DMS53 treated with DMSO at 0.1 percent for 48 hours (cell line): Measurements from ENCODE around the gene ZMIZ1.

Source experiments
- DNase-seq: peaks from one replicate; lab custom pipeline; 2025; ENCODE audit not compliant: unreplicated experiment; lab: John Stamatoyannopoulos, UW

The ZMIZ1 gene

DNA sequence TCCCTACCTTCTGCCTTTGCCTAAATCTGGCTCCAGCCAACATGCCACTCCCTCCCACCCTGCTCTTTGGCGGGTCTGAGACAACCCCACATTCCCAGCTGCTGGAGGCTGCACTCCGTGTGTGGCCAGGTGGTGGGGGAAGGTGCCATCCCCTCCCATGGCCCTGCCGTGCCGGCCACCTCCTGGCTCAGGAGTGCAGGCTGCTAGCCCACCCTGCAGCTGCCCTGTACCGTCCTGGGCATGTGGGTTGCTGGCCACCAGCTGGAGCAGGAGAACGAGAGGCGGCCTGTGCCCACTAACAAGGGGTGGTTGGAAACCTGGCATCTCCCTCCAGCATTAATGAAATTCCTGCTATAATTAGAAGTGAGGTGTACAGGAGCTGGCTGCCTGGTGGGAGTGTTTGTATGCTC lies 97.6 kb downstream of the ZMIZ1 start:
- DNase-seq: no peak

DNA sequence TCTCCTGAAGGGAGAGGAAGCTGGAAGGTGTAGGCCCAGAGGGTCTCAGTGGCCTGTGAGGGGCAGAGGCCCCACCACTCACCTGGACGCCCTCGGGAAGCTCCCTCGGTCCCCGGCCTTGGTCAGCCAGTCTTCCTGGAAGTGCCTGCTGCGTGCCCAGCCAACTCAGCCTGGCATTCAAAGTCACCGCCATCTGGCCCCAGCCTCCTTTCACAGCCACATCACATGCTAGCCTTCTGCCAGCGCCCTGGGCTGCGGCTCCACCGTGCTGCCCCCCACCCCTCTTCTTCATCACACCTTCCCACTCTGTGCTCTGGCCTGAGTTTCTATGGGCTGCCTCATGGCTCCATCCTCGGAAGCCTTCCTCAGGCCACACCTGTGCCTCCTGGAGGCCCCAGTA lies 98.0 kb downstream of the ZMIZ1 start:
- no peak for DNase-seq

DNA sequence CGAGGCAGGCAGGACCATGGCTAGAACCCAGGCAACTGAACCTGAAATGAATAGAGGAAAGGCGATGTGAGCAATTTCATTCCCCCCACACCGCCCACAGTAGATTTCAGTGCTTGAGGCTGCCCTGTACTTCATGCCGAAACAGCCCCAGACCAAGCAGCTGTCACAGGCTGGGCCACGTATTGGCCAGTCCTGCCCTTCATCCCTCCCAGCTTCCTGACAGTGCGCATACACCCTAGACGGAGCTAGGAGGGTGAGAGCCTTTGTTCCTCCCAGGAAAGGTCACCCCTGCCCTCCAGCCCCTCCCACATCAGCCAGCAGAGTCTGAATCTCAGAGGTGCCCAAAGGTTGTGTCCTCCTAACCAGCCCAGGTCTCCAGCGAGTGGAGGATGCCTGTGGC lies 98.8 kb downstream of the ZMIZ1 start:
- DNase-seq: no peak

GRCh38 chr10:79168210-79168609 lies 99.4 kb downstream of the ZMIZ1 start:
- no peak for DNase-seq

GRCh38 chr10:79170226-79170752 lies 101.5 kb downstream of the ZMIZ1 start:
- DNase-seq: no peak

DNA sequence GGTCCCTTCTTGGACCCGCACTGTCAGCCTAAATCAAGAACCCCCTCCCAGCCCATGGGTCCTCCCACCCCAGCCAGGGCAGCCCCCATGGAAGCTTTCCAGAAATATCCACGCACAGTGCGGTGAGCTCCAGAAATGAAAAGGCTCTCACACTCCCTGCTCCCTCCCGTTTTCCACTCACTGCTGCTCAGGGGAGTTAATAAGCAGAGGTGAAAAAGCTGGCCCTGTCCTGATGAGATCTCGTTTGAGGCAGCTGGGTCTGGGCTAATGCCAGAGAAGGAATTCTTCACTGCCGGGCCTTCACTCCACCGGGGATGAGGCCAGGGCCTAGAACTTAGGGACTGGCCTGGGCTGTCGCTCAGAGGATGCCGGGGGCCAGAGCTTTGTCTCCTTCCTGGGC lies 102.2 kb downstream of the ZMIZ1 start:
- DNase-seq: no peak

DNA sequence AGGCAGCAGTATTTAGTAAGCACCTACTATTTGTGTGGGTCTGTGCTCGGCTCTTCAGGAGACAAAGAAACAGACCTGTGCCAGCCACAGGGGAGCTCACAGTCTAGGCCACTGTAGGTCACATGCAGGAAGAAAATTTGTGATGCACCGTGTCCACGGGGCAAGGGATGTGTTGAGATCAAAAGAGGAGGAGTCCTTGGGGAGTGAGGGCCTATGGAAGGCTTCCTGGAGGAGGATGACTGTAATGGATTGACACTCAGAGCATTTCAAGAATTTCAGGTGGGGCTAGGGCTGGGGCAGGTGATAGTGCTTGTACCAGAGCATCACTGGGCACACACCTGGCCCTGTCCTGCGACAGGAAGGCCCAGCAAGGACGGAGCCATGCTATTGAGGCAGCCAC lies 102.7 kb downstream of the ZMIZ1 start:
- no peak for DNase-seq

DNA sequence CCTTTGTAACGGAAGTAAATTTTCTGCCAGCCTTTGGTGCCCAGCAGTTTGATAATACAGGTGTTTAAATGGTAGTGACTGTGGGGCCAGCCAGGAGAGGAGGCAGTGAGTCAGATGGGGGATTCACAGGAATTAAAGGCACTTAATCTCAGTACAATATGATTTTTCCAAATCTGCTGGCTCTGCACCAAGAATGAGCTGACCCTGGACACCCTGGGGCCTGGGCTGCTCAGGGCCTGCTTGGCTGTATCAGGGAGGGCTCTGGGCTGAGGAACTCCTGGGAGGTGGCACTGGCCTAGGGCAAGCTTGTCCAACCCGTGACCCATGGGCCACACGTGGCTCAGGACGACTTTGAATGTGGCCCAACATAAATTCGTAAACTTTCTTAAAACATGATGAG lies 104.1 kb downstream of the ZMIZ1 start:
- DNase-seq: no peak

- DNase-seq: no peak
These were observed 105.0 kb downstream of the ZMIZ1 start for GRCh38 chr10:79173582-79174262.

GRCh38 chr10:79176052-79176501 lies 107.3 kb downstream of the ZMIZ1 start:
- DNase-seq: no peak

DNA sequence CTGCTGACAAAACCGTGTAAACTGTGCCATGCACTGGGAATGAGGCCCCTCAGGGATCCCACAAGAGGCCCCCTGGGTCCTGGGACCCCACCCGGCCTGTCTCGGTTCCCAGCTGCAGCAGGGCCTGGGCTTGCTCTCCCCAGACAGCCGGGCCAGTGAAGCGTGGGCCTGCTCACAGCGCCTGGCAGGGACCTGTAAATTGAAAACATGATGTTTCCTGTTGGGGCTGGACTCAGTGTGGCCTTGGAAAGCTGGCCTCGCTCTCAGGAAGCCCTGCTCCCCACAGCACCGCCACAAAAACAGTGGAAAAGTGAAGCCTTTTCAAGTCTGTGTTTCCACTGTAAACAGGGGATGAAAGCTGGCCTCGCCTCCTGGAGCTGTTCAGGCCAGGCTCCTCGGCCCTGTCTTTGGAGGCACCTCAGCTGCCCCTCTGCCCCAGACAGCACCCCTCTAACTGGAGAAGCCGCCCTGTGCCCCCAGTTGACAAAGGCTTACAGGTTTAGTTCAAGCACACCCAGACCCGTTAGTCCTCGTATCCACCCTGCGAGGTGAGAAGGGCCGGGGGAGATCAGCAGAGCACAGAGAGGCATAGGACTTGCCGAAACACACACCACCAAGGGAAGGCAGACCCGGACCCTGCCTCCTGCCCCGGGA lies 108.3 kb downstream of the ZMIZ1 start:
- DNase-seq: no peak

GRCh38 chr10:79178070-79178576 lies 109.4 kb downstream of the ZMIZ1 start:
- no peak for DNase-seq

GRCh38 chr10:79178614-79179163 lies 109.9 kb downstream of the ZMIZ1 start:
- DNase-seq: no peak

DNA sequence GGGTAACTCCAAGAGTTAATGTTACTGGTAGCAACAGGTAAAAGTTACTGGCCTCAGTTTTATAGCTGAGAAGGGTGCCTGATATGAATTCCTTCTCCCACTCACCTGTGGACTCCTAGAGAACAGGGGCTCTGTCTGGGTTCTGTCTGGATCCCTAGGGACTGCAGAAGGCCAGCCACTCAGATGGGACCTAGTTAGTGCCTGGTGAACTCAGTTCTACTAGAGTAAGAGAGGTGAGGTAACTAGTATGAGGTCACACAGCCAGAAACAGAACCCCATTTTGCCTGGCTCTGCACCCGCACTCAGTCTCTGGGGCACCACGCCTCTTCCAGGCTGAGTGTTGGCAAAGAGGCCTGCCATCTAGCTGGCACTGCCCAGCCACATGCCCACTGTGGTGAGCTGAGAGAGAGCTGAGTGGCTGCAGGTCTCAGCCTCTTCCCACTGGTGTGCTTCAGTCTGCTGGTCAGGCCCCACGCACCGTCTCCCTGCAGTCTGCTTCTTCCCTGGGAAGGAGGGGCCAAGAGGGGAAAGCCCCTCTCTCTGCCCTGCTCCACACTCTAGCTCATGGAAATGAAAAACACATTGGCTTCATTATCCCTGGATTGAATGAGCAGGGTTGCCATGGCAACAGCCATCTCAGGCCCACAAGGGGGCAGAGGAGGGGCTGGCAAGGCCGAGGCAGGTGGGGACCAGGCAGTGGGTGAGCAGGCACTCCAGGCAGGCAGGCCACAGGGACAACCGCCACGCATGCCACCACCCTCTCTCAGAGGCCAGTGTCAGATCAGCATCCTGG lies 110.6 kb downstream of the ZMIZ1 start:
- no peak for DNase-seq

DNA sequence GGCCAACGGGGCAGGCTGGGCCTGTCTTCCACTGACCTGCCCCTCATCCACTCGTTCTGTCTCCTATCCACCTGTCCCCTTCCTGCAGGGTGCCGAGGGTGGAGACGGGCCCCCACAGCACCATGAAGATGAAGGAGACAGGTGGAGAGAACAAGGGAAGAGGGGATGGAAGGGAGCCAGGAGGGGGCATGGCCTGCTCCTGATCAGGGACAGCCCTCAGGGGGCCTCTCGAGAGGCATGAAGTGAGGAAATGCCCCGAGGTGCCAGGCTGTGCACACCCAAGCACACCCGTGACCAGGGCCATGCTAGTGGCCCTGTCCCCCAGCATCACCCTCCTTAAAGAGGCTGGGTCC lies 111.2 kb downstream of the ZMIZ1 start:
- DNase-seq: no peak

- DNase-seq: no peak
These were observed 111.9 kb downstream of the ZMIZ1 start for GRCh38 chr10:79180414-79181221.

- DNase-seq: no peak
These were observed 112.5 kb downstream of the ZMIZ1 start for GRCh38 chr10:79181227-79181626.

DNA sequence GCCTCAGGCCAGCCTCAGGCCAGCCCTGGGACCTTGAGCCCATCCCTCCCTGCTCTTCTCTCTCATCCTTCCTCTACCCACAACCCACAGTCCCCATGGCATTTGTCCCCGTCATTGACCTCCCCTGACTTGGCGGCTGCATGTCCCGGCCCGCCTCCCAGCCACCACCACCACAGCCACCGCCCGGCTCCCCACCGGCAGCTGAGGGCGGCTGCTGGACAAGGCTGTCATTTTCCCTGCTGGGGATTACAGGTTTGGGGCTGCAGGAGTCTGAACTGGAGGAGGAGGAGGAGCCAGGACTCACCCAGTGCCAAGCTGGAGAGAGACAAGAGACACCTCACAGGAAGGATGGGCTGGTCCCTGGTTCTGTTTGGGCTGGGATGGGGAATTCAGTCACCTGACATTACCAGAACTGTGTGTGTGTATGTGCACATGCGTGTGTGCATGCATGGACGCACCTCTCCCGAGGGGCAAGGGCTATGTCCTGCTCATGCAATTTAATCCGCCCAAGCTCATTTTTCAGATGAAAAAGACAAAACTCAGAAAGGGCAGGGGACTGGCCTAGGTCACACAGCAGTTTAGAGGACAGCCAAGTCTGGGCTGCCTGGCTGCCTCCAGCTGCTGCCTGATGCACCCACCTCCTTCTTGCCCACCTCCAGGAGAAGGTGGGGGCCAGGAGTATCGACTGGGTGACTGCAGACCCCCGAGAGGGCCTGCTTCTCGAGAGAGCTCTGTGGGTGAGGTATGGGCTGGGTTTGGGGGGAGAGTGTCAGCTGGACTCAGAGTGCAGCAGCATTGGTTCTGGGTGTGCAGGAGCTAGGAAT lies 113.1 kb downstream of the ZMIZ1 start:
- DNase-seq: no peak

- DNase-seq: no peak
These were observed 114.2 kb downstream of the ZMIZ1 start for GRCh38 chr10:79182781-79183467.
